BJ (cell line): ENCODE measurements around the gene CCPG1. TPM values are rescaled to one million over a fixed set of nuclear protein-coding genes. Genes with fewer than 3 reads are reported as not detected.
A peak's percentile ranks its signal among the peaks of the same experiment; 100 is the strongest.

ENCODE experiments used
- CTCF ChIA-PET: fragments of 350-600 bp; formaldehyde crosslinking; extraction: SDS; loops from one replicate; lab custom pipeline; 2021; ENCODE audit warnings: antibody characterized with exemption, inconsistent platforms; lab: Yijun Ruan, JAX
- POLR2A ChIA-PET: fragments of 300-600 bp; sonication (Branson Sonifier 250); formaldehyde crosslinking; extraction: SDS; loops from one replicate; lab custom pipeline; 2021; ENCODE audit warnings: antibody characterized with exemption; lab: Charles Lee
- DNase-seq: peaks from one replicate; pipeline ENCODE4 v3.0.0-alpha.2; 2011; ENCODE audit warnings: low read depth
- H3K27me3 ChIP-seq: 2 replicates; pipeline ENCODE4 v1.6.0; 2011; ENCODE audit warnings: low read length; ENCODE audit not compliant: control insufficient read depth, insufficient read depth
- H3K36me3 ChIP-seq: 2 replicates; pipeline ENCODE4 v1.5.1; 2011; ENCODE audit warnings: low read length; ENCODE audit not compliant: control insufficient read depth, insufficient read depth
- H3K4me3 ChIP-seq: 2 replicates; pipeline ENCODE4 v1.5.1; 2011; ENCODE audit warnings: low read depth, mild to moderate bottlenecking, control low read depth, low read length
- CTCF ChIP-seq: IDR thresholded peaks from 2 replicates; pipeline ENCODE4 v1.5.1; 2011; ENCODE audit warnings: low read depth, mild to moderate bottlenecking, control low read depth, inconsistent platforms, low read length, moderate library complexity; ENCODE audit not compliant: insufficient read depth
- polyA plus RNA-seq: library from polyadenylated mRNA; depleted of rRNA; stranded (reverse); fragments of >200 nt; gene quantifications from 2 replicates; pipeline ENCODE4 v1.2.3, GENCODE V29; 2011

Gene CCPG1
- polyA plus RNA-seq, 1 experiment: 33.8 TPM

GRCh38 chr15:55360256-55360655 is 47.9 kb downstream of the CCPG1 start:
- Histone ChIP-seq H3K27me3 (no peaks in the 10 kb centered on the region), H3K36me3 (no peaks in the 10 kb centered on the region), H3K4me3 (no peak overlapping the region)
- no peak for DNase-seq
- CTCF ChIA-PET: interaction anchor here (0.7 kb wide), 1 partner anchor 33 kb away, joined by 5 read pairs; no protein-coding TSS in a partner anchor
- POLR2A ChIA-PET: interaction anchor here (0.6 kb wide), 1 partner anchor 28 kb away, joined by 3 read pairs; no protein-coding TSS in a partner anchor
- no peak for TF ChIP-seq CTCF

DNA sequence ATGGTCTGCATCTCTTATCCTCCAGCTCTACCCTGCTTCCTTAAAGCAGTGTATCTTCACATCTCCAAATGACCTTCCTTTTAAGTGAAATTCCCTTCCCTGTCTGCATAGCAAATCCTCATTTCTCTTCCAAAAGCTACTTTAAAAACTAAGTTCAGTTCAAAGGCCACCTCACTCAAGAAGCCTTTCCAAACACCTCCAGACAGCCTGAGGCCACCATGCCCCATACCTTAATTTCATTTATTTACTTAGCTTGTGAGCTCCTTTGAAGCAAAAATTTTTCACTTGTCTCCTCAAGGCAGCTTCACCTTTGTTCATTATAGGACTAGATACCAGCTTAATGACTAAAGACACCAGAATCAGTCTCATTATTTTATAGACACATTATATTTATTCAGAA is 49.7 kb downstream of the CCPG1 start:
- TF ChIP-seq CTCF: no peak
- DNase-seq: no peak
- ChIA-PET CTCF (interaction anchor here (1.0 to 1.3 kb wide), 3 partner anchors 9 to 81 kb away, joined by 3 to 4 read pairs (median 3); no protein-coding TSS in a partner anchor), POLR2A (no interaction called here)
- H3K27me3 ChIP-seq: no peaks in the 10 kb centered on the region
- H3K36me3 ChIP-seq: no peaks in the 10 kb centered on the region
- H3K4me3 ChIP-seq: no peak overlapping the region

GRCh38 chr15:55357774-55358173 is 50.4 kb downstream of the CCPG1 start:
- ChIA-PET POLR2A (no interaction called here), CTCF (interaction anchor here (1.0 to 1.3 kb wide), 2 partner anchors 9 to 78 kb away, joined by 3 to 4 read pairs; no protein-coding TSS in a partner anchor)
- Histone ChIP-seq H3K4me3 (no peak overlapping the region), H3K36me3 (no peaks in the 10 kb centered on the region; the same call in 1 of the 2 replicates), H3K27me3 (no peaks in the 10 kb centered on the region)
- DNase-seq: peak; percentile 23
- no peak for TF ChIP-seq CTCF

DNA sequence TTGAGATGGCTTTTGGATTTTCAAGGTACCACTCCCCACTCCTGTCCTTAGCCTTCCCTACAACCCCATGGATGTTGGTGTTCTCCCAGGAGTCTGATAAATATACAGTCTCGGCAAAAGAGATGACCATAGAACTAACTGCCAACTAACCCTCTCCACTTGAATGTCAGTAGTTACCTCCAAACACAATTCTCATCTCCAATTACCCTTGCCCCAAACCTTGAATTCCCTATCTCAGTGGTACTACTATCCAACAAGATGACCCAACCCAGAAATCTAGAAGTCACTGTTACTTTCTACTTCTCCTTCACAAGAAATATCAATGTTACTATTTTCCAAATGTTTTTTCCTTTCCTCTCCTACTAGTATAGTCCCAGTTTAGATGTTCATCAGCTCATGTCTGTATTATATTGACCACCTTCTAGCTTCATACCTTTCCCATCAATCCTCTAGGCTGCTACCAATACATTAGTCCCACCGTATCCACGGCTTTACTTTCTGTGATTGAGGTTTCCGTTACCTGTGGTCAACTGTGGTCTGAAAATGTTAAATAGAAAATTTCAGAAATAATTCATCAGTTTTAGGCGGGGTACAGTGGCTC is 51.1 kb downstream of the CCPG1 start:
- POLR2A ChIA-PET: no interaction called here
- no peak for DNase-seq
- CTCF ChIA-PET: no interaction called here
- Histone ChIP-seq H3K36me3 (no peaks in the 10 kb centered on the region; the same call in 1 of the 2 replicates), H3K4me3 (no peak overlapping the region), H3K27me3 (no peaks in the 10 kb centered on the region)
- TF ChIP-seq CTCF: no peak

GRCh38 chr15:55353025-55353424 is 55.1 kb downstream of the CCPG1 start:
- TF ChIP-seq CTCF: no peak
- POLR2A ChIA-PET: no interaction called here
- H3K36me3 ChIP-seq: no peaks in the 10 kb centered on the region; the same call in 1 of the 2 replicates
- DNase-seq: no peak
- CTCF ChIA-PET: no interaction called here
- H3K4me3 ChIP-seq: no peak overlapping the region
- H3K27me3 ChIP-seq: no peaks in the 10 kb centered on the region
